Esophagus squamous epithelium (tissue), 5 donors: Measurements from ENCODE around the gene ERC2. TPM values are rescaled to one million over a fixed set of nuclear protein-coding genes. Genes with fewer than 3 reads are reported as not detected.

ENCODE experiments used
- DNase-seq: peaks from one replicate; lab custom pipeline; 2025; lab: John Stamatoyannopoulos, UW
- H3K27ac ChIP-seq, 4 donors: fragments of 200-600 bp; sonication (generic); one replicate each; pipeline ENCODE4 v1.5.1; 2016 to 2019; ENCODE audit warnings: mild to moderate bottlenecking in 1 of 4
- H3K27me3 ChIP-seq, 4 donors: fragments of 200-600 bp; sonication (generic); 1 replicate in 3 of 4; 2 replicates in 1 of 4; pipeline versions ENCODE4 v1.5.1 to v1.6.0; 2017 to 2021; ENCODE audit warnings: antibody characterized with exemption in 1 of 4
- H3K36me3 ChIP-seq, 3 donors: fragments of 200-600 bp; sonication (generic); one replicate each; pipeline ENCODE4 v1.5.1; 2016 to 2019
- H3K4me1 ChIP-seq, 3 donors: fragments of 200-600 bp; sonication (generic); one replicate each; pipeline ENCODE4 v1.5.1; 2017 to 2019
- H3K4me3 ChIP-seq, 4 donors: fragments of 200-600 bp; sonication (generic); 1 replicate in 3 of 4; 2 replicates in 1 of 4; pipeline ENCODE4 v1.5.1; 2016 to 2019; ENCODE audit warnings: mild to moderate bottlenecking in 2 of 4, moderate library complexity in 1 of 4
- H3K9me3 ChIP-seq, 3 donors: fragments of 200-600 bp; sonication (generic); one replicate each; pipeline ENCODE4 v1.5.1; 2016 to 2019
- CTCF ChIP-seq, 6 experiments: fragments of 450-650 bp in 4 of 6; fragments of 200-600 bp in 2 of 6; sonication (generic) in 2 of 6; IDR thresholded peaks; one replicate each; pipeline ENCODE4 v1.5.1; 2016 to 2019; ENCODE audit warnings: antibody characterized with exemption in 6 of 6, mild to moderate bottlenecking in 4 of 6, moderate library complexity in 4 of 6
- POLR2A ChIP-seq, 4 donors: fragments of 450-650 bp; IDR thresholded peaks; one replicate each; pipeline ENCODE4 v1.6.1; 2017; ENCODE audit warnings: antibody characterized with exemption in 4 of 4, mild to moderate bottlenecking in 4 of 4, moderate library complexity in 3 of 4
- WGBS, 2 donors: methylation state at CpG; one replicate each; pipeline ENCODE4 v1.1.5; 2018; 5-methylcytosine and 5-hydroxymethylcytosine counted together
- intact Hi-C: fragments of 100-400 bp; cut with DNase I; formaldehyde crosslinking; loops from one replicate; pipeline ENCODE4 v1.15.0; 2022
- total RNA-seq, 4 donors: library from RNA; depleted of rRNA; stranded (reverse); fragments of >200 nt; gene quantifications; one replicate each; pipeline ENCODE4 v1.1.0, GENCODE V29; 2016
- donor health status: DM: yes; HTN: yes; CAD: no.

ERC2 gene
- total RNA-seq, 4 donors from 2014 or later: 0.12 to 1.9 (median 0.86) TPM

GRCh38 chr3:56205406-56205805 lies 262.9 kb downstream of the ERC2 start:
- no peak overlapping the region for H3K4me3 ChIP-seq
- WGBS, 2 donors: 57 to 85% methylated on average over 3 of the region's 3 CpGs
- no peaks in the 10 kb centered on the region for H3K36me3 ChIP-seq
- H3K27me3 ChIP-seq: no peaks in the 10 kb centered on the region
- H3K9me3 ChIP-seq: no peaks in the 10 kb centered on the region
- no peaks in the 10 kb centered on the region for H3K4me1 ChIP-seq
- TF ChIP-seq POLR2A (IDR thresholded peaks at IDR 0.05) (no peak), CTCF (IDR thresholded peaks at IDR 0.05) (no peak)
- no peak for DNase-seq
- no peak overlapping the region for H3K27ac ChIP-seq
- intact Hi-C loops: no loop called here

- no peaks in the 10 kb centered on the region for H3K27me3 ChIP-seq
- H3K4me3 ChIP-seq: no peak overlapping the region
- WGBS, 2 donors: 67 to 79% methylated on average over 4 of the region's 4 CpGs
- no peak for TF ChIP-seq CTCF (IDR thresholded peaks at IDR 0.05)
- no peak for TF ChIP-seq POLR2A (IDR thresholded peaks at IDR 0.05)
- H3K4me1 ChIP-seq: no peaks in the 10 kb centered on the region
- intact Hi-C loops: no loop called here
- no peaks in the 10 kb centered on the region for H3K36me3 ChIP-seq
- DNase-seq: no peak
- H3K9me3 ChIP-seq: no peaks in the 10 kb centered on the region
- no peak overlapping the region for H3K27ac ChIP-seq
These were observed 265.3 kb downstream of the ERC2 start for GRCh38 chr3:56202997-56203396.

GRCh38 chr3:56201407-56201806 lies 266.9 kb downstream of the ERC2 start:
- 0 to 28% methylated on average over 1 of the region's 1 CpG for WGBS, 2 donors
- intact Hi-C loops: no loop called here
- TF ChIP-seq POLR2A (IDR thresholded peaks at IDR 0.05) (no peak), CTCF (IDR thresholded peaks at IDR 0.05) (no peak)

GRCh38 chr3:56200251-56200650 lies 268.0 kb downstream of the ERC2 start:
- no peak overlapping the region for H3K27ac ChIP-seq
- TF ChIP-seq POLR2A (IDR thresholded peaks at IDR 0.05): no peak
- no peak for TF ChIP-seq CTCF (IDR thresholded peaks at IDR 0.05)
- peaks cover 0 to 5% (median 0%) of the 10 kb centered on the region in 3 donors for H3K4me1 ChIP-seq
- no peaks in the 10 kb centered on the region for H3K36me3 ChIP-seq
- H3K27me3 ChIP-seq: no peaks in the 10 kb centered on the region
- H3K4me3 ChIP-seq: no peak overlapping the region
- intact Hi-C loops: no loop called here
- no peak for DNase-seq
- no peaks in the 10 kb centered on the region for H3K9me3 ChIP-seq

More at GRCh38 chr3:56201407-56201806, 266.9 kb downstream of the ERC2 start:
- Histone ChIP-seq H3K36me3 (no peaks in the 10 kb centered on the region), H3K27me3 (no peaks in the 10 kb centered on the region), H3K4me1 (peaks cover 0 to 5% (median 0%) of the 10 kb centered on the region in 3 donors), H3K4me3 (no peak overlapping the region), H3K9me3 (no peaks in the 10 kb centered on the region), H3K27ac (no peak overlapping the region)
- no peak for DNase-seq

- Histone ChIP-seq H3K4me1 (peaks cover 0 to 5% (median 0%) of the 10 kb centered on the region in 3 donors), H3K27me3 (no peaks in the 10 kb centered on the region), H3K4me3 (no peak overlapping the region), H3K36me3 (no peaks in the 10 kb centered on the region), H3K27ac (no peak overlapping the region), H3K9me3 (no peaks in the 10 kb centered on the region)
- no peak for DNase-seq
- intact Hi-C loops: no loop called here
- TF ChIP-seq CTCF (IDR thresholded peaks at IDR 0.05): no peak
- no peak for TF ChIP-seq POLR2A (IDR thresholded peaks at IDR 0.05)
These were observed 270.3 kb downstream of the ERC2 start for GRCh38 chr3:56197991-56198390.
